GM12865 (cell line): ENCODE measurements around the gene ENO4.

ENCODE experiments used
- DNase-seq: peaks from one replicate; pipeline ENCODE4 v3.0.0; 2010; ENCODE audit warnings: low read depth
- H3K4me3 ChIP-seq: 2 replicates; pipeline ENCODE4 v1.5.1; 2011; ENCODE audit warnings: mild to moderate bottlenecking, low read depth, low read length, control low read depth
- TF ChIP-seq, protein P1 (sequence below): IDR thresholded peaks from 2 replicates; pipeline ENCODE4 v1.5.1; 2011; ENCODE audit warnings: low read length, control low read depth, low read depth, inconsistent platforms; ENCODE audit not compliant: insufficient read depth; ENCODE audit errors: missing control alignments

The ENO4 gene

DNA sequence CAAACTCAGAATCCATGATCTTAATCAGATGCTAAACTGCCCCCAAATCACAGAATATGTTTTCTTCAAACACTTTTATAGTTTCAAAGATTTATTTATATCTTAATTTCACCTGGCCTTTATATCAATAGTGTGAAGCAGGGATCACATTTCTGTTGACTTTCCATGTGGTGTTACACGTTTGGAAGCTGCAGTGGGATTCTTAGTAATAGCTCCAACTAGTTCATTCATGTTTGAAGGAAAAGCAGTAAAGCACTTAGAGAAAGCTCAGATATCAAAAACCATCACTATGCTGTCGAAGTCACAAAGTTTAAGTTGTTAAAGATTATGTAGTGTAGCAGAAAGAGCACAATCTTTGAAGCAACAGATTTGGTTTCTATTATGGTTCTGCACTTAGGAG lies 16.8 kb downstream of the ENO4 start:
- DNase-seq = no peak
- H3K4me3 ChIP-seq = no peak overlapping the region
- TF ChIP-seq, protein P1, sequence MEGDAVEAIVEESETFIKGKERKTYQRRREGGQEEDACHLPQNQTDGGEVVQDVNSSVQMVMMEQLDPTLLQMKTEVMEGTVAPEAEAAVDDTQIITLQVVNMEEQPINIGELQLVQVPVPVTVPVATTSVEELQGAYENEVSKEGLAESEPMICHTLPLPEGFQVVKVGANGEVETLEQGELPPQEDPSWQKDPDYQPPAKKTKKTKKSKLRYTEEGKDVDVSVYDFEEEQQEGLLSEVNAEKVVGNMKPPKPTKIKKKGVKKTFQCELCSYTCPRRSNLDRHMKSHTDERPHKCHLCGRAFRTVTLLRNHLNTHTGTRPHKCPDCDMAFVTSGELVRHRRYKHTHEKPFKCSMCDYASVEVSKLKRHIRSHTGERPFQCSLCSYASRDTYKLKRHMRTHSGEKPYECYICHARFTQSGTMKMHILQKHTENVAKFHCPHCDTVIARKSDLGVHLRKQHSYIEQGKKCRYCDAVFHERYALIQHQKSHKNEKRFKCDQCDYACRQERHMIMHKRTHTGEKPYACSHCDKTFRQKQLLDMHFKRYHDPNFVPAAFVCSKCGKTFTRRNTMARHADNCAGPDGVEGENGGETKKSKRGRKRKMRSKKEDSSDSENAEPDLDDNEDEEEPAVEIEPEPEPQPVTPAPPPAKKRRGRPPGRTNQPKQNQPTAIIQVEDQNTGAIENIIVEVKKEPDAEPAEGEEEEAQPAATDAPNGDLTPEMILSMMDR = no peak

DNA sequence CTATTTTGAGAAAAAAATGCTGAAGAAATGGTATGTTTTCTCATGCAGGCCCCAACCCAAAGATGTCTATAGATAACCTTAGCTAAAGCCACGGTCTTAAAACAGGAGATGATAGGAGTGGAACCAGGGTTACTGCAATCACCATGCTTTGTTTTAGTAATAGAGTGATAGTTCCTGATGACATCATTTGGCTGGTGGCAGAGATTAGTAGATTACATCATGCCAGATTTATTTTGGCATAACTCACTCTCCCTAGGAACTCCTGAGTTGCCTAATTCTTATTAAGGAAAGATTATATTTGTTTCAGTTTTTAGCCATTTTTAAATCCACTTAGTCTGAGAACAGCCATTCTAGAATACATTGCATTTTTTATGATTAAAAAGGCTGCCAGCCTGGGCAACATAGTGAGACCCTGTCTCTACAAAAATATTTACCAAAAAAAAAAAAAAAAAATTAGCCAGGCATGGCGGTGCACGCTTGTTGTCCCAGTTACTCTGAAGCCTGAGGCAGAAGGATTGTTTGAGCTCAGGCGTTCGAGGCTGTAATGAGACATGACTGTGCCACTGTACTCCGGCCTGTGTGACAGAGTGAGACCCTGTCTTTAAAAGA lies 17.8 kb downstream of the ENO4 start:
- H3K4me3 ChIP-seq = no peak overlapping the region
- TF ChIP-seq, protein P1 = no peak
- DNase-seq = no peak

DNA sequence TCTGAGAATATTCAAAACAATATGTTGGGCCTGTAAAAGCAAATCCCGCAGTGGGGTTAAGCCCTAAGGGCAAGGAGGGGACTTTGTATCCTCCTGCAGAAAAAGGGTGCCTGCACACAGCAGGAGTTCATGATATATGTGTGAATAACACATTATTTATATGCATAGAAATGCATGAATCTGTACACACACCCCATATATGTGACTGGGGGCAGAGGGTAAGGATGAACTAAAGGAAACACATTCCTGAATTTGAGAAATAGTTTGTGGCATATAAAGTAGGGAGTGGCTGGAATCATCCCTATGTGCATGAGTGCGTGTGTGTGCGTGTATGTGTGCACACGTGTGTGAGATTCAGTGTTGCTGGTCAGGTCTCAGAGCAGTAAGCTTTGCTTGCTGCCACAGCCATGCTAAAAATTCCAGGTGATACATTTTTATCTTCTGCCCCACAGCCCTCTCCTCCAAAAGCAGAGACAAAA lies 18.9 kb downstream of the ENO4 start:
- TF ChIP-seq, protein P1 = no peak

DNA sequence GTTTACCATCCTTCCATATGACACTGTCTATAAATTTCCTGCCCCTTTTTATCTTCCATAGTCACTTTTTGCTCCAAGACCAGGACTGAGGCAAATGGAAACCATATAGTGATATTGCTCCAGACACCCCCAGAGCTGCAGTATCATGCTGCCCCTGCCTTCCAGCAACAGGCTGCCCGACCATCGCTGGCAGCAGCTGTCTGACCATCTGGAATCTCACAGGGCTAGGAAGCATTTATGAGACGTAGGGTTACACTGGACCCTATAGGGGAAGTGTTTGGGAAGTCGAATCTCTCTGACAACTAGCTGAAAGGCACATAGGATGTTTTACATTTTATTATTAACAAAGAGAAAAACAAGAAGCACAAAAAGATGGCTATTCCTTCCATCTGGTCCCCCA lies 19.4 kb downstream of the ENO4 start:
- DNase-seq = no peak
- TF ChIP-seq, protein P1 = no peak
- no peak overlapping the region for H3K4me3 ChIP-seq

More for the DNA sequence above, 18.9 kb downstream of the ENO4 start:
- no peak for DNase-seq
- no peak overlapping the region for H3K4me3 ChIP-seq

DNA sequence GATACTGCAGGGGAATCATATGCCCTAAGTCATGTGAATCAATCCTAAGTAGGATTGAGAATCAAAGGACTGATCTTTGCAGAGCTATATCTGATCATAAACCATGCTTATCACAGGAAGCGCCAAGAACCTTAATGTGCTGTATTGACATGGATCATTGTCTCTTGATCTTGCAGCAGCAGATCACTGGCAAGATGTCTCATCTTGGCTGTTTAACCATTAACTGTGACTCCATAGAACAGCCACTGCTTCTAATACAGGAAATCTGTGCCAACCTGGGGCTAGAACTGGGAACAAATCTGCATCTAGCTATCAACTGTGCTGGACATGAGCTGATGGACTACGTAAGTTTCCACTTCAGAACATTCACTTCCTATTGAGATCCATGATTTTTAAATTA lies 21.6 kb downstream of the ENO4 start:
- no peak overlapping the region for H3K4me3 ChIP-seq
- DNase-seq = no peak
- TF ChIP-seq, protein P1 = no peak

DNA sequence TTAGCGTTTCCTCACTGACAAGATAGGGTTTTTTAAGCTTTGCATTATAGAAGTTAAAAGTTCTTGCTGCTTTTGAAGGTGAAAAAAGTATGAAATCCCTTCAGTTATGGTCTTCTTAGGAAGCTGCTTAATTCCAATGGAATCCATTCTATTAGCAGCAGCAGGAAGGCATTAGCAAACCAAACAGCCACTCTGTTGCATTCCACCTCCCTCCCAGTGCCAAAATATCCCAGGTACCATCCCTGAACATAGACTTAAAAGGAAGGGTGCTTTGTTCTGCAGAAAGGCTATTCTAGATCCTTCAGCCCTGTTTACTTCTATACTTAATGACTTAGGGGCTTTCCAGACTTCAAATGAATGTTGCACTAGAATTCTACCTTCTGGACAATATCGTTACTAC lies 23.8 kb downstream of the ENO4 start:
- TF ChIP-seq, protein P1 = no peak
- DNase-seq = no peak

DNA sequence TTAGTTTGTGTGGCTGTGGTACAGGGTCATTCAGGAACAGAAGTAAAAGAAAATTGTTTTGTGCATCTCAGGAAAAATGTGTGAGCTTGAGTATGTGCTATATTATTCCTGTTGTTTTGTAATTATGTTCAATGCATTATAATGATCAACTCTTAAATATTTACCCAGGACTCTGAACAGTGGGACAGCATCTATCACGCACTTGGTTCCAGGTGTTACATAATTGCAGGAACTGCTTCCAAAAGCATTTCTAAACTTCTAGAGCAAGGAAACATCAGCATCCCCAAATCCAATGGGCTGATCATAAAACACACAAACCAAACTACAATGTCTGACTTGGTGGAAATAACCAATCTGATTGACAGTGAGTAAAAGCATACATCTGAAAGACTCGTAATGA lies 26.6 kb downstream of the ENO4 start:
- H3K4me3 ChIP-seq = no peak overlapping the region
- DNase-seq = no peak
- TF ChIP-seq, protein P1 = no peak

More for the DNA sequence above, 23.8 kb downstream of the ENO4 start:
- no peak overlapping the region for H3K4me3 ChIP-seq
